C4-2B (cell line): ENCODE results near the gene LYRM4.

Source experiments
- H3K27ac ChIP-seq: fragments of 450-650 bp; 2 replicates; pipeline ENCODE4 v1.5.1; 2017
- CTCF ChIP-seq: fragments of 450-650 bp; conservative IDR thresholded peaks from 2 replicates; pipeline ENCODE4 v1.5.1; 2017; ENCODE audit warnings: mild to moderate bottlenecking
- ZFX ChIP-seq: fragments of 450-650 bp; IDR thresholded peaks from 2 replicates; pipeline ENCODE4 v1.6.1; 2017

Gene LYRM4

GRCh38 chr6:5157621-5158138 lies 103.1 kb downstream of the LYRM4 start:
- H3K27ac ChIP-seq, result no peak overlapping the region
- TF ChIP-seq CTCF (no peak), ZFX (no peak)

GRCh38 chr6:5156627-5157026 lies 104.1 kb downstream of the LYRM4 start:
- TF ChIP-seq ZFX (no peak), CTCF (no peak)
- H3K27ac ChIP-seq, result no peak overlapping the region

DNA sequence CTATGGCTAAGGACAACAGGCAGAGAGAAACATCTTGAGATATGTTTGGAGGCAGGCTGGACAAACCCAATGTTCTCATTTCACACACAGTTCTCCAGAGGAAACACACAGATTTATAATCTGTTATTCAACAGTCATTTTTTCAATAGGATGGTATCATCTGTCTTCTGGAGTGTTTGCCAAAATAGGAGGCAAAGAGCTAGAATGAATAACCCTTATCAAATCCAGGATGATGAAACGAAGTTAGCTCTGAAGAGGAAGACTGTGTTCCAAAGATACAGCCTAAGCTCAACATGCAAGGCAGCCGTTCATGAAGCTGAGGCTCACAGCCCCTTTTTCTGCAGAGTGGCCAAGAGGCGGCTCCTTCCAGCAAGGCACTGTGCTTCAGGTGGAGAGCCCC lies 104.8 kb downstream of the LYRM4 start:
- no peak overlapping the region for H3K27ac ChIP-seq
- TF ChIP-seq CTCF (no peak), ZFX (no peak)

DNA sequence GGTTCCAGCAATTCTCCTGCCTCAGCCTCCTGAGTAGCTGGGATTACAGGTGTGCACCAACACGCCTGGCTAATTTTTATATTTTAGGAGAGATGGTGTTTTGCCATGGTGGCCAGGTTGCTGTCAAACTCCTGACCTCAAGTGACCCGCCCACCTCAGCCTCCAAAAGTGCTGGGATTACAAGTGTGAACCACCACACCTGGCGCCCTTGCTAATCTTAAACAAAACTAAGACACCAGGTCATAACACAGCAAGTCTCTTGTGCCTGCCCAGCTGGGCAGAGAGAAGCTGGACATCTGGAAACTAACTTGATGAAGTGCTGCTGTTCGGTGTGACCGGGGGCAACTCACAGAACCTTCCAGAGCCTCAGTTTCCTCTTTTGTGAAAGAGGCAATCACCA lies 107.6 kb downstream of the LYRM4 start:
- no peak overlapping the region for H3K27ac ChIP-seq
- TF ChIP-seq ZFX, result no peak
- no peak for TF ChIP-seq CTCF

DNA sequence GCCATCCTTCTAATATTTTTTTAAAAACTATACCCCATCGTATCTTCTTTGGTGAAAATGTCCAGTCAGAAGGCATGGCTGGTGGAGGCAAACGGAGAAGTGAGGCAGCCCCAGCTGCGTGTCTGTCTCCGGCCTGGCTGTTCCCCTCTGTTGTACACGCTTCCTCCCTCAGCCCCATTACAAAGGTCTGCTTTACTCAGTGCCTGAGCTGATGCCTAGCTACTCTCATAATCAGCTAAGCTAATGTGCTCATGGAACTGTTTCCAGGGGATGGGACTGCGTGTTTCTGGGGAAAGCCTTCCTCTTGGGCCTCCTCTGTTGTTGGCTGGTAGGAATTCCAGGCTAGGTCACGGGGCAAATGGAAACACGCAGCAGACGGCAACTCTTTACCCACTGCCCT lies 108.3 kb downstream of the LYRM4 start:
- no peak for TF ChIP-seq CTCF
- no peak for TF ChIP-seq ZFX
- no peak overlapping the region for H3K27ac ChIP-seq

DNA sequence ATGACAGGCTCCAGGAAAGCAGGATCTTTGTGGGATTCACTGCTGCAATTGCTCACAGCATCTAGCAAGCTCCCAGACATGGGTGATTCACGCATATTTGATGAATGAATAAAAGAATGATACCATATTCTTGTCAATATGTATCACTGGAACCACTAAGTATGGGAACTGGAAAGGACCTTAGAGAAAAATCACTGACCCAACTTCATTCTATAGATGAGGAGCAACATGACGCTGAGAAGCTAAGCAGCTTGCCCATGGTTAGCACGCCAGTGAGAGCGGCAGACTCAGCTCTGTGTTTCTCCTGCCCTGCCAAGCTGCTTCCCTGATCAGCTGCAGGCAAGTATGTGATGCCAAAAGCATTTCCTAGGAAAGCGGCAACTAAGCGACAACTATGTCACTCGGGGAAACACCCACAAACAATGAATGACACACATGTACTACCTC lies 108.8 kb downstream of the LYRM4 start:
- no peak overlapping the region for H3K27ac ChIP-seq
- TF ChIP-seq ZFX (no peak), CTCF (no peak)

- H3K27ac ChIP-seq, result no peak overlapping the region
- TF ChIP-seq ZFX, result no peak
- TF ChIP-seq CTCF, result no peak
Measured at GRCh38 chr6:5151360-5151954, 109.3 kb downstream of the LYRM4 start.
